Measurements from ENCODE around the gene TMEM184B.

The TMEM184B gene

GRCh38 chr22:38266120-38266519, 6.7 kb downstream of the TMEM184B start:
- no peaks in the 10 kb centered on the region for H3K79me2 ChIP-seq (ENCODE audit: insufficient read depth, low read length)
- no peaks in the 10 kb centered on the region for H3K27me3 ChIP-seq (ENCODE audit: low read length)
- H4K20me1 ChIP-seq (ENCODE audit: low read depth, low read length) = no peaks in the 10 kb centered on the region
- H3F3A ChIP-seq (ENCODE audit: insufficient read depth) = no peaks in the 10 kb centered on the region
- no peaks in the 10 kb centered on the region for H3K36me3 ChIP-seq (ENCODE audit: low read length)
- H3K4me2 ChIP-seq (ENCODE audit: low read depth, low read length, poor library complexity, severe bottlenecking) = no peak overlapping the region
- H3K9me3 ChIP-seq (ENCODE audit: insufficient read depth, low read length) = no peaks in the 10 kb centered on the region
- no peaks in the 10 kb centered on the region for H3K9me2 ChIP-seq (replicated peaks; ENCODE audit: insufficient read depth, low read length)
- no peak overlapping the region for H3K9ac ChIP-seq (ENCODE audit: low read length)
- no peak overlapping the region for H3K27ac ChIP-seq (ENCODE audit: low read depth, low read length)
- TF ChIP-seq CTCF (IDR thresholded peaks at IDR 0.05; ENCODE audit: insufficient read depth, low read length, poor library complexity, severe bottlenecking) (no peak), EZH2phosphoT487 (conservative IDR thresholded peaks at IDR 0.05; ENCODE audit: low read length) (no peak)
- H3K4me3 ChIP-seq (ENCODE audit: insufficient read depth, low read length, poor library complexity, severe bottlenecking) = no peak overlapping the region
- no peak overlapping the region for H2AFZ ChIP-seq (ENCODE audit: low read depth, low read length, severe bottlenecking)

- Histone ChIP-seq H3K9me2 (replicated peaks; ENCODE audit: insufficient read depth, low read length) (no peaks in the 10 kb centered on the region), H3K36me3 (ENCODE audit: low read length) (no peaks in the 10 kb centered on the region), H3K79me2 (ENCODE audit: insufficient read depth, low read length) (no peaks in the 10 kb centered on the region), H3K9ac (ENCODE audit: low read length) (no peak overlapping the region), H2AFZ (ENCODE audit: low read depth, low read length, severe bottlenecking) (no peak overlapping the region), H3K4me3 (ENCODE audit: insufficient read depth, low read length, poor library complexity, severe bottlenecking) (no peak overlapping the region), H3K4me2 (ENCODE audit: low read depth, low read length, poor library complexity, severe bottlenecking) (no peak overlapping the region), H3K27me3 (ENCODE audit: low read length) (no peaks in the 10 kb centered on the region), H4K20me1 (ENCODE audit: low read depth, low read length) (no peaks in the 10 kb centered on the region), H3K9me3 (ENCODE audit: insufficient read depth, low read length) (no peaks in the 10 kb centered on the region), H3K27ac (ENCODE audit: low read depth, low read length) (no peak overlapping the region), H3F3A (ENCODE audit: insufficient read depth) (peaks cover 5% of the 10 kb centered on the region)
- no peak for TF ChIP-seq CTCF (IDR thresholded peaks at IDR 0.05; ENCODE audit: insufficient read depth, low read length, poor library complexity, severe bottlenecking)
- no peak for TF ChIP-seq EZH2phosphoT487 (conservative IDR thresholded peaks at IDR 0.05; ENCODE audit: low read length)
Measured at GRCh38 chr22:38264322-38264843, 8.4 kb downstream of the TMEM184B start.

GRCh38 chr22:38262051-38262795, 10.6 kb downstream of the TMEM184B start:
- H3K9ac ChIP-seq (ENCODE audit: low read length) = no peak overlapping the region
- H3K36me3 ChIP-seq (ENCODE audit: low read length) = no peaks in the 10 kb centered on the region
- H3K4me2 ChIP-seq (ENCODE audit: low read depth, low read length, poor library complexity, severe bottlenecking) = no peak overlapping the region
- H3K4me3 ChIP-seq (ENCODE audit: insufficient read depth, low read length, poor library complexity, severe bottlenecking) = no peak overlapping the region
- no peaks in the 10 kb centered on the region for H3K27me3 ChIP-seq (ENCODE audit: low read length)
- no peak overlapping the region for H3K27ac ChIP-seq (ENCODE audit: low read depth, low read length)
- H4K20me1 ChIP-seq (ENCODE audit: low read depth, low read length) = no peaks in the 10 kb centered on the region
- H2AFZ ChIP-seq (ENCODE audit: low read depth, low read length, severe bottlenecking) = no peak overlapping the region
- no peaks in the 10 kb centered on the region for H3K9me3 ChIP-seq (ENCODE audit: insufficient read depth, low read length)
- TF ChIP-seq EZH2phosphoT487 (conservative IDR thresholded peaks at IDR 0.05; ENCODE audit: low read length) (no peak), CTCF (IDR thresholded peaks at IDR 0.05; ENCODE audit: insufficient read depth, low read length, poor library complexity, severe bottlenecking) (peak; percentile 79)
- peaks cover 5% of the 10 kb centered on the region for H3F3A ChIP-seq (ENCODE audit: insufficient read depth)
- no peaks in the 10 kb centered on the region for H3K79me2 ChIP-seq (ENCODE audit: insufficient read depth, low read length)
- no peaks in the 10 kb centered on the region for H3K9me2 ChIP-seq (replicated peaks; ENCODE audit: insufficient read depth, low read length)

All from SU-DHL-6 (cell line).